Natural killer cell (primary cell): ENCODE data around the gene MACROD2. TPM values are rescaled to one million over a fixed set of nuclear protein-coding genes. Genes with fewer than 3 reads are reported as not detected.

Experiments
- ATAC-seq, 3 donors: fragments of 150-1000 bp in 2 of 3; fragments of 200-7000 bp in 1 of 3; cut with Tn5 transposase; 1 replicate in 1 of 3; 2 replicates in 2 of 3; pipeline ENCODE4 v1.10.0; 2021; ENCODE audit warnings: mild to moderate bottlenecking in 2 of 3, moderate library complexity in 2 of 3
- DNase-seq, 2 donors: peaks; one replicate each; pipeline versions ENCODE4 v3.0.0 to v3.0.0-alpha.2; 2013 to 2021; ENCODE audit warnings: mixed read lengths in 1 of 2
- H3K27ac ChIP-seq: one replicate; pipeline ENCODE4 v1.5.1; 2013; ENCODE audit warnings: mild to moderate bottlenecking, low read length
- H3K27me3 ChIP-seq: one replicate; pipeline ENCODE4 v1.6.1; 2013; ENCODE audit warnings: low read length; ENCODE audit not compliant: control insufficient read depth, insufficient read depth
- H3K36me3 ChIP-seq: one replicate; pipeline ENCODE4 v1.6.1; 2013; ENCODE audit warnings: low read length; ENCODE audit not compliant: control insufficient read depth, insufficient read depth
- H3K4me1 ChIP-seq: one replicate; pipeline ENCODE4 v1.6.1; 2013; ENCODE audit warnings: low read length; ENCODE audit not compliant: control insufficient read depth, insufficient read depth
- H3K4me3 ChIP-seq: one replicate; pipeline ENCODE4 v1.5.1; 2013; ENCODE audit warnings: low read length
- H3K9me3 ChIP-seq: one replicate; pipeline ENCODE4 v1.6.1; 2013; ENCODE audit warnings: low read length; ENCODE audit not compliant: control insufficient read depth, insufficient read depth
- H3K27ac Mint-ChIP-seq, 2 donors: one replicate each; pipeline ENCODE4 v1.8.0; 2022; ENCODE audit warnings: mild to moderate bottlenecking in 2 of 2, mixed read lengths in 2 of 2, moderate library complexity in 1 of 2
- H3K27me3 Mint-ChIP-seq, 2 donors: one replicate each; pipeline ENCODE4 v1.8.0; 2022; ENCODE audit warnings: low read depth in 2 of 2, mixed read lengths in 2 of 2
- H3K36me3 Mint-ChIP-seq: one replicate; pipeline ENCODE4 v1.8.0; 2022; ENCODE audit warnings: mixed read lengths
- H3K4me1 Mint-ChIP-seq, 2 donors: one replicate each; pipeline ENCODE4 v1.8.0; 2022; ENCODE audit warnings: mixed read lengths in 2 of 2
- H3K4me3 Mint-ChIP-seq: one replicate; pipeline ENCODE4 v1.8.0; 2022; ENCODE audit warnings: mild to moderate bottlenecking, moderate library complexity, mixed read lengths
- H3K9me3 Mint-ChIP-seq, 2 donors: one replicate each; pipeline ENCODE4 v1.8.0; 2022; ENCODE audit warnings: mixed read lengths in 2 of 2
- WGBS: methylation state at CpG from one replicate; pipeline ENCODE4 v1.1.7; 2013; ENCODE audit warnings: missing lambda C conversion rate; ENCODE audit not compliant: insufficient coverage; 5-methylcytosine and 5-hydroxymethylcytosine counted together
- intact Hi-C: fragments of 100-400 bp; cut with micrococcal nuclease; formaldehyde crosslinking; loops from one replicate; pipeline ENCODE4 v1.14.2; 2022
- total RNA-seq, 4 donors: library from RNA; stranded (reverse); fragments of 120-200 nt in 1 of 4; gene quantifications; one replicate each; pipeline versions ENCODE4 v1.2.3 to v1.2.4, GENCODE V29; 2013 to 2022
- TF ChIP-seq, protein P1 (sequence below): fragments of 200-600 bp; IDR thresholded peaks from one replicate; pipeline ENCODE4 v1.8.0; 2022; ENCODE audit warnings: antibody characterized with exemption

MACROD2 gene
- total RNA-seq, 3 donors from 2014 or later (not counting 1 experiment from before 2014, with no cell fraction given), result 0.19 to 0.88 TPM; not detected in 1

DNA sequence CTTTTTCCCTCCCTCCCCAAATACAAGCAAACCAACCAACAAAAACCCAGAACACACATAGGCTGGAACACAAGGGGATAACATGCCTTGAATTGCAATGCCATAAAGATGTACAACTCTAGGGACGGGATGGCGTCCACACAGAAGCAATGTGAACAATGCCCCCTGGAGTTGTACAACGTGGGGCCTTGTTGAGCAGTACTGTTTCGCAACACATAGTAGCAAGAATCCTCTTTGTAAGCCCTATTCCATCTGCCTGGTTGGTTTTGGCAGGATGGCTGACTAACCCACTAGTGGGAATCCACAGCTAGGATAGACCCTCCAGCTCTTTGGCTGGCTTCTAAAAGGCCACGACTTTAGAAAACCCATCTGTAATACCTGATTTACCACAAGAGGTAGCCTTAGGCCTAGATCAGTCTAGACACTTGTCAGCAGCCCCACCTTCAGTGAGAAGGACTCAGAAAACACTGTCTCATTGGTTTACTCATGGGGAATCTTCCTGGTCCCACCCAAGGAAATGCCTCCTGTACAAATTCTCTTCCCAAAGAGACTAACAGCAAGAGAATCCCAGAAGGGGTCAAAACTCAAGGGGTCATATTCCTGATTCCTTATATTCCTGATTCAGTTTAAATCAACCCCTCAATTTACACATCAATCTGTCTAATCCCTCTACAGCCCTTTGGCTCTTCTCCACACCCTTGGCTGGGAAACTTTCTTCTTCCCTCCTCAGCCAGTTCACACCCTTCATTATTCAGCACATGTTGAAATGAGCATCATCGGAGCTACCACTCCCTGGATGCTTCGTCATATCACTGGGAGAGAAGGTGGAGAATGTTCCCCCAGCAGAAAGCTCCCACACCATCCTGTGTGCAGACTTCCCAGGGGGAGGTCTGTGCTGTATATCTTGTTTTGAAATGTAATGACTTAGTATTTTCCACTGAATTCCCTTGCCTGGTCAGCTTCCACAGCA lies 964.5 kb downstream of the MACROD2 start:
- Mint-ChIP-seq H3K4me1 (no peaks in the 10 kb centered on the region), H3K27ac (no peak overlapping the region), H3K27me3 (no peaks in the 10 kb centered on the region), H3K9me3 (peaks cover 14 to 16% of the 10 kb centered on the region in 2 donors), H3K4me3 (no peak overlapping the region), H3K36me3 (no peaks in the 10 kb centered on the region)
- H3K27ac ChIP-seq, result no peak overlapping the region
- TF ChIP-seq, protein P1, sequence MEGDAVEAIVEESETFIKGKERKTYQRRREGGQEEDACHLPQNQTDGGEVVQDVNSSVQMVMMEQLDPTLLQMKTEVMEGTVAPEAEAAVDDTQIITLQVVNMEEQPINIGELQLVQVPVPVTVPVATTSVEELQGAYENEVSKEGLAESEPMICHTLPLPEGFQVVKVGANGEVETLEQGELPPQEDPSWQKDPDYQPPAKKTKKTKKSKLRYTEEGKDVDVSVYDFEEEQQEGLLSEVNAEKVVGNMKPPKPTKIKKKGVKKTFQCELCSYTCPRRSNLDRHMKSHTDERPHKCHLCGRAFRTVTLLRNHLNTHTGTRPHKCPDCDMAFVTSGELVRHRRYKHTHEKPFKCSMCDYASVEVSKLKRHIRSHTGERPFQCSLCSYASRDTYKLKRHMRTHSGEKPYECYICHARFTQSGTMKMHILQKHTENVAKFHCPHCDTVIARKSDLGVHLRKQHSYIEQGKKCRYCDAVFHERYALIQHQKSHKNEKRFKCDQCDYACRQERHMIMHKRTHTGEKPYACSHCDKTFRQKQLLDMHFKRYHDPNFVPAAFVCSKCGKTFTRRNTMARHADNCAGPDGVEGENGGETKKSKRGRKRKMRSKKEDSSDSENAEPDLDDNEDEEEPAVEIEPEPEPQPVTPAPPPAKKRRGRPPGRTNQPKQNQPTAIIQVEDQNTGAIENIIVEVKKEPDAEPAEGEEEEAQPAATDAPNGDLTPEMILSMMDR, result no peak
- no peak for ATAC-seq
- H3K4me1 ChIP-seq, result no peaks in the 10 kb centered on the region
- no peak for DNase-seq
- no peak overlapping the region for H3K4me3 ChIP-seq
- intact Hi-C loops, result no loop called here
- H3K36me3 ChIP-seq, result no peaks in the 10 kb centered on the region
- peaks cover 3% of the 10 kb centered on the region for H3K9me3 ChIP-seq
- no peaks in the 10 kb centered on the region for H3K27me3 ChIP-seq
- 87% methylated on average over 5 of the region's 7 CpGs for WGBS

DNA sequence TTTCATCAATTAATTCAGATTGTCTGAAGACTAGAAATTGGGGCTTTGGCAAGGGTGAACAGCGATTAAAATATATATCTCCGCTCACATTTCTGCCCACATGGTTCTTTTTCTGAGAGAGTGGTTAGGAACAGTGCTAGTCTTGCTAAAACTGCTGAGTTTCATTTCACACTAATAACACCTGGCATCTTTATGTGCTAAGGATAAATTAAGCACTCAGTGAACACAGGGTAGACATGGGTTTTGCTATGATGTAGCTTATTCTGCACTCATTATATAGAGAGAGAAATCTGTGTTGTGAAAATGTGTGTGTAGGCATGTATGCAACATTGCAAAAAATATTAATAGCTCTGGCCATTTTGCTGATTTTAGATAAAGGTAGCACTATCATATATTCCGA lies 965.5 kb downstream of the MACROD2 start:
- Histone ChIP-seq H3K4me1 (no peaks in the 10 kb centered on the region), H3K27ac (no peak overlapping the region), H3K36me3 (no peaks in the 10 kb centered on the region), H3K27me3 (no peaks in the 10 kb centered on the region), H3K4me3 (no peak overlapping the region), H3K9me3 (peaks cover 3% of the 10 kb centered on the region)
- ATAC-seq, result no peak
- Mint-ChIP-seq H3K36me3 (no peaks in the 10 kb centered on the region), H3K4me1 (no peaks in the 10 kb centered on the region), H3K27me3 (no peaks in the 10 kb centered on the region), H3K4me3 (no peak overlapping the region), H3K27ac (no peak overlapping the region), H3K9me3 (peaks cover 14% of the 10 kb centered on the region in 2 donors)
- TF ChIP-seq, protein P1, result no peak
- no peak for DNase-seq
- intact Hi-C loops, result no loop called here
- WGBS, result no CpG with 5 or more reads among the region's 3 CpGs

DNA sequence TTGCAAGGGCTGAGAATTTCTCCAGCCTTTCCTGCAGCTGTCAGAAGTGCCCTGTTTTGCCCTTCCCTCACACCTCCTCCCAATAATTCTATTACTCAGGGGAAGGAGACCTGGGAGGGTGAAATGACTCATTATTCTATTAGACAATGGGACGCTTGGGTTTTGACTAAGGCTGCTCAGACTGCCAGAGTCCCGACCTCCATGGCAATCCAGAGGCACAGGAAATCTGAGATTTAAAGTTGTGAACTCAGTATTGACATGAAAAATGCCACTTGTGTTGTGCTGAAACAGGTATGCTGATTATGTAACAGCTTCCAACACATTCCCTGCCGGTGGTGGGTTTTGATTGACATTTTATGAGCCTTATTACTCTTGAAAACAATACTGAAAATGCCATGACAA lies 967.9 kb downstream of the MACROD2 start:
- no peak overlapping the region for H3K4me3 ChIP-seq
- H3K4me1 ChIP-seq, result no peaks in the 10 kb centered on the region
- WGBS, result 37% methylated on average over 3 of the region's 3 CpGs
- H3K27ac ChIP-seq, result no peak overlapping the region
- DNase-seq (no peak), ATAC-seq (no peak)
- peaks cover 3% of the 10 kb centered on the region for H3K9me3 ChIP-seq
- no peaks in the 10 kb centered on the region for H3K4me1 Mint-ChIP-seq
- H3K36me3 ChIP-seq, result no peaks in the 10 kb centered on the region
- no peaks in the 10 kb centered on the region for H3K36me3 Mint-ChIP-seq
- peaks cover 13 to 14% of the 10 kb centered on the region in 2 donors for H3K9me3 Mint-ChIP-seq
- no peak overlapping the region for H3K27ac Mint-ChIP-seq
- no peak overlapping the region for H3K4me3 Mint-ChIP-seq
- intact Hi-C loops, result no loop called here
- H3K27me3 ChIP-seq, result no peaks in the 10 kb centered on the region
- no peaks in the 10 kb centered on the region for H3K27me3 Mint-ChIP-seq
- TF ChIP-seq, protein P1, result no peak
